Activated T-helper 2 cell treated with anti-CD3 and anti-CD28 coated beads, Interferon-gamma antibody, Interleukin-2, Interleukin-4, amounts not matched to agents 10 μg/mL and 5 μg/mL and 100 μg/mL, durations not matched to agents 14 hours and 24 hours and 36 hours (primary cell): Measurements from ENCODE around the gene KREMEN1. TPM values are rescaled to one million over a fixed set of nuclear protein-coding genes. Genes with fewer than 3 reads are reported as not detected.
A peak's percentile ranks its signal among the peaks of the same experiment; 100 is the strongest.
"Not testable (repeated sequence)": the region's sequence is repeated elsewhere in the genome, so short reads cannot be mapped to it uniquely, and the experiment has no call there.

ENCODE experiments used
- DNase-seq: peaks from one replicate; pipeline ENCODE4 v3.0.0; 2021; ENCODE audit warnings: low spot score
- H3K27ac Mint-ChIP-seq: one replicate; pipeline ENCODE4 v1.8.0; 2021; ENCODE audit warnings: mixed read lengths
- H3K27me3 Mint-ChIP-seq: one replicate; pipeline ENCODE4 v1.8.0; 2021; ENCODE audit warnings: low read depth, mixed read lengths
- H3K36me3 Mint-ChIP-seq: one replicate; pipeline ENCODE4 v1.8.0; 2021; ENCODE audit warnings: low read depth, mixed read lengths
- H3K4me1 Mint-ChIP-seq: one replicate; pipeline ENCODE4 v1.8.0; 2021; ENCODE audit warnings: low read depth, mixed read lengths
- H3K4me3 Mint-ChIP-seq: one replicate; pipeline ENCODE4 v1.8.0; 2021; ENCODE audit warnings: low read depth, mild to moderate bottlenecking, moderate library complexity, mixed read lengths
- H3K9me3 Mint-ChIP-seq: one replicate; pipeline ENCODE4 v1.8.0; 2021; ENCODE audit warnings: mixed read lengths
- intact Hi-C: fragments of 100-400 bp; cut with micrococcal nuclease; formaldehyde crosslinking; loops from one replicate; pipeline ENCODE4 v1.15.1; 2023
- total RNA-seq: library from RNA; stranded (reverse); gene quantifications from 2 replicates; pipeline ENCODE4 v1.2.3, GENCODE V29; 2022

Gene KREMEN1
- total RNA-seq, 1 donor from 2014 or later, result 0.27 TPM

DNA sequence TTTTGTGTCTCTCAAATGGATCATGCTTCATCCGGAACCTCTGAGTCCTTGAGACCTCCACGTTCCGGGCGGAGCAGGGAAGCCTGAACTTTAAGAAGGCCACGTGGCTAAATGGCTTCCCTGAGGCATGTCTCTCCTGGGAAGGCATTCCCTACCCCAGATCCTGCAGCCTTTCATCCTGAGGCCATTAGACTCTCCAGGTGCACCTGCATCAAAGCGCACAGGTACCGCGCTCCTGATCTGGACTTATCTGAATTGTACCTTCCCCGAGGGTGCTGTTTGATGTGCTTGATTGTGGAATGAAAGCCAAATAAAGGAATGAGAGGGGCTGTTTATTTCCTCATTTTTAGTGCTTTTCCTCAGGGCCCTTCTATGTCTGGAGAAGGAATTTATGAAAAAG lies 33.7 kb upstream of the KREMEN1 start:
- H3K27ac Mint-ChIP-seq, result no peak overlapping the region
- peaks cover 26% of the 10 kb centered on the region for H3K27me3 Mint-ChIP-seq
- no peak overlapping the region for H3K4me3 Mint-ChIP-seq
- no peaks in the 10 kb centered on the region for H3K9me3 Mint-ChIP-seq
- no peaks in the 10 kb centered on the region for H3K36me3 Mint-ChIP-seq
- no peaks in the 10 kb centered on the region for H3K4me1 Mint-ChIP-seq
- intact Hi-C loops, result no loop called here
- no peak for DNase-seq

DNA sequence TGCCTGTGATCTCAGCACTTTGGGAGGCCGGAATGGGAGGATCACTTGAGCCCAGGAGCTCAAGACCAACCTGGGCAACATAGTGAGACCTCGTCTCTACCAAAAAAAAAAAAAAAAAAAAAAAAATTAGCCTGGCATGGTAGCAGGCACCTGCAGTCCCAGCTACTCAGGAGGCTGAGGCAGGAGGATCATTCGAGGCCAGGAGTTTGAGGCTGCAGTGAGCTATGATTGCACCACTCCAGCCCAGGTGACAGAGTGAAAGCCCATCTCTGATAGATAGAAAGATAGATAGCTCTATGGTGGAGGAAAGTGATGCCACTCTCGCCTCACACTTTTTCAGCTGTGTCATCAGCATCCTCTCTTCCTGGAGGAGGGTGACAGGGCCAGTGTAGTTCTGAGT lies 33.2 kb upstream of the KREMEN1 start:
- DNase-seq, H3K36me3 Mint-ChIP-seq, H3K4me1 Mint-ChIP-seq, H3K27ac Mint-ChIP-seq, H3K4me3 Mint-ChIP-seq, H3K9me3 Mint-ChIP-seq: not testable (repeated sequence)
- peaks cover 20% of the 10 kb centered on the region for H3K27me3 Mint-ChIP-seq
- intact Hi-C loops, result loop anchor here (1.0 to 5.0 kb wide), 2 partner anchors 184 to 437 kb away; no protein-coding TSS in a partner anchor

DNA sequence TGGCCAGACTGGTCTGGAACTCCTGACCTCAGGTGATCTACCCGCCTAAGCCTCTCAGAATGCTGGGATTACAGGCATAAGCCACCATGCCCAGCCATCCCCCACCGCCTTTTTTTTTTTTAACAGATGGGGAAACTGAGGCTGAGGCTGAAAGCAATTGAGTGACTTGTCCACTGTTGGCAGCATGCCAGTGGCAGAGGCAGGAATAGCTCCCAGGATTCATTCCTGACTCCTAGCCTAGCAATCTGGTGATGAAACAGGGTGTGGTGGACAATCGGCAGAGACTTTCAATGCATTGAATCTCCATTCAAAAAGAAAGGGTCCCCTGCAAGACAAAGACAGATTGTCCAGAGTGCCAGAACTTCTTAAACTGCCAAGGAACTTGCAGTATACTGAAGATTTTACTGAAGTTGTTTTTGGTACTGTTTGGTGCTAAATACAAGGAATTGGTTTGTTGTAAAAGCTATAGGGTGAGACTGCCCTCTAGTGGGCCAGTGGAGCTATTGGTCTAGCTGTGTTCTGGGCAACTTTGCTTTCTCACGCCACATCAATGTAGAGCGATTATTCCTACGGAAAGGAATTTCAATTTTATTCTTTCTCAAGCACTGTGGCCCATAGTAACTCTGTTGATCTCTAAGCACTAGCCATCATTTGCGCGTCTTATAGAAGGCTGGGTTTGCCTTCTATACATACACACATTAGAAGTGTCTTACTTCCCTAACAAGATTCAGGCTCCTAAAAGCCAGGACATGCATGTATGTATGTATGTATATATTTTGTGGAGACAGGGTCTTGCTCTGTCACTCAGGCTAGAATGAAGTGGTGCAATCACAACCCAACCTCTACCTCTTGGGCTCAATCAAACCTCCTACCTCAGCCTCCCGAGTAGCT lies 32.2 kb upstream of the KREMEN1 start:
- H3K27me3 Mint-ChIP-seq, result peaks cover 16% of the 10 kb centered on the region
- H3K9me3 Mint-ChIP-seq, result no peaks in the 10 kb centered on the region
- H3K27ac Mint-ChIP-seq, result no peak overlapping the region
- H3K36me3 Mint-ChIP-seq, result no peaks in the 10 kb centered on the region
- intact Hi-C loops, result loop anchor here (1.0 to 5.0 kb wide), 2 partner anchors 185 to 438 kb away; no protein-coding TSS in a partner anchor
- H3K4me3 Mint-ChIP-seq, result no peak overlapping the region
- no peaks in the 10 kb centered on the region for H3K4me1 Mint-ChIP-seq
- DNase-seq, result peak; percentile 41

DNA sequence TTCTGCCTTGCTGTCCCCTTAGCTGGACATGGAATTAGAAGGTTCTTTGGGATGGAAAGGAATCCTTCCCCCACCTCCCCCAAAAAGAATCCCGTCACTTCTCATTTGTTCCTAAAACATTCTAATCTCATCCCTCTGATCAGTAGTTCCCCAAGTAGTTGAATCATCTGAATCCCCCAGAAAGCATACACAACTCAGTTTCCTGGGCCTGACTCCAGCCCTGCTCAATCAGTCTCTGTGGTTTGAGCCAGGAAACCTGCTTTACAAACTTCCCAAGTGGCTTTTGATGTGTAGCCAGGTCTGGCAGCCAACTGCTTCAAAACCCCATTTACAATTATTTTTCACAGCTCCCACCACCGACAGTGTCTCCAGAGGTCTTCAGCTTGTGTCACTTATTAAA lies 31.4 kb upstream of the KREMEN1 start:
- no peak overlapping the region for H3K4me3 Mint-ChIP-seq
- H3K4me1 Mint-ChIP-seq, result no peaks in the 10 kb centered on the region
- H3K36me3 Mint-ChIP-seq, result no peaks in the 10 kb centered on the region
- peaks cover 15% of the 10 kb centered on the region for H3K27me3 Mint-ChIP-seq
- DNase-seq, result no peak
- H3K9me3 Mint-ChIP-seq, result no peaks in the 10 kb centered on the region
- H3K27ac Mint-ChIP-seq, result no peak overlapping the region
- intact Hi-C loops, result loop anchor here (5.0 kb wide), 1 partner anchor 439 kb away; no protein-coding TSS in a partner anchor

DNA sequence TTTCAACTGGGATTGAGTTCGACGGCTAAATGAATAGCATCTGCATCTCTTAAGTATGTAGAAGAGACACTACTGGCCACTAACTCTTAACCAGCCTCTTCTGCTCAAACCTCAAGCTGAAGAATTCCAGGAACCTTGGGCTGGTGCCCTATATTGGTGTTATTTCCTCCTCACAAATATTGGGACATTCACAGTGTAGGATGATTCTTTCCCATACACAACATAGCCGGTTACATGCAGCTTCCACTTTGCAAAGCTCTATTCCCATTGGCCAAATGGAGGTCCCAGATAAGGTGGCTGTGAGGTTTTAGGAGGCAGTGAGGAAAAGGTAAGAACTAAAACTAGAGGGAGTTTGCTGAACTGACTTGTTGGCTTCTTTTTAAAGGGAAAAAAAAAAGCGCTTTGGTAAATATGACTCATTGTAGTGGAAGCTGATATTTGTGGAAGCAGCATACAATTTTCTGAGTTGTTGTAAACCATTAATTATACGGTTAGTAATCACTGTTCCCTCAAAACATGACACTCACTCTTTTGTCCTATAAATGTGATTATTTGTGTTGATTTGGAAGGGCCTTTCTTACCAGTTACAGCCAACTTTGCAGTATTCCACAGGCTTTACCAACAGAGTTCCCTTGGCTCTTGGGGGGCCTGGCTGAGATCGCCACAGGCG lies 28.8 kb upstream of the KREMEN1 start:
- no peak for DNase-seq
- intact Hi-C loops, result loop anchor here (5.0 kb wide), 1 partner anchor 442 kb away; no protein-coding TSS in a partner anchor
- Mint-ChIP-seq H3K9me3 (no peaks in the 10 kb centered on the region), H3K27me3 (peaks cover 10% of the 10 kb centered on the region), H3K27ac (no peak overlapping the region), H3K4me1 (no peaks in the 10 kb centered on the region), H3K4me3 (no peak overlapping the region), H3K36me3 (no peaks in the 10 kb centered on the region)

DNA sequence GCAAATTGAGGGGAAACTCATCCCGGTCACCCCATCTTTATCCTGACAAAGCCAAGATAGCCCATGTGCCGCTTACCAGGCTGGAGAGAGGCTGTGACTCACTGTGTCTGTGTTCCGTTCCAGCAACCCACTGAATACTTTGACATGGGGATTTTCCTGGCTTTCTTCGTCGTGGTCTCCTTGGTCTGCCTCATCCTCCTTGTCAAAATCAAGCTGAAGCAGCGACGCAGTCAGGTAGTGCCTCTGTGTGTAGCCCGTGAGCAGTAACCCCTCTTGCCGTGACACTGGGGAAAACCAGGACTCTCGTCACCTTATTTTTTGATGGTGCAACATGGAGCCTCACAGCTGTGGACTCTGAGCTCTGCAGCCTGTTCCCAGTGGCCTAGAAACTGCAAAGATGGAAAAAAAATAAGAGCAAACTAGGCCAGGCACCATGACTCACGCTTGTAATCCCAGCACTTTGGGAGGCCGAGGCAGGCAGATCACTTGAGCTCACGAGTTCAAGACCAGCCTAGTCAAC lies 28.1 kb upstream of the KREMEN1 start:
- H3K27me3 Mint-ChIP-seq, result peaks cover 10% of the 10 kb centered on the region
- no peaks in the 10 kb centered on the region for H3K4me1 Mint-ChIP-seq
- no peak overlapping the region for H3K27ac Mint-ChIP-seq
- no peaks in the 10 kb centered on the region for H3K9me3 Mint-ChIP-seq
- no peak for DNase-seq
- H3K4me3 Mint-ChIP-seq, result no peak overlapping the region
- no peaks in the 10 kb centered on the region for H3K36me3 Mint-ChIP-seq
- intact Hi-C loops, result loop anchor here (5.0 kb wide), 1 partner anchor 442 kb away; no protein-coding TSS in a partner anchor

DNA sequence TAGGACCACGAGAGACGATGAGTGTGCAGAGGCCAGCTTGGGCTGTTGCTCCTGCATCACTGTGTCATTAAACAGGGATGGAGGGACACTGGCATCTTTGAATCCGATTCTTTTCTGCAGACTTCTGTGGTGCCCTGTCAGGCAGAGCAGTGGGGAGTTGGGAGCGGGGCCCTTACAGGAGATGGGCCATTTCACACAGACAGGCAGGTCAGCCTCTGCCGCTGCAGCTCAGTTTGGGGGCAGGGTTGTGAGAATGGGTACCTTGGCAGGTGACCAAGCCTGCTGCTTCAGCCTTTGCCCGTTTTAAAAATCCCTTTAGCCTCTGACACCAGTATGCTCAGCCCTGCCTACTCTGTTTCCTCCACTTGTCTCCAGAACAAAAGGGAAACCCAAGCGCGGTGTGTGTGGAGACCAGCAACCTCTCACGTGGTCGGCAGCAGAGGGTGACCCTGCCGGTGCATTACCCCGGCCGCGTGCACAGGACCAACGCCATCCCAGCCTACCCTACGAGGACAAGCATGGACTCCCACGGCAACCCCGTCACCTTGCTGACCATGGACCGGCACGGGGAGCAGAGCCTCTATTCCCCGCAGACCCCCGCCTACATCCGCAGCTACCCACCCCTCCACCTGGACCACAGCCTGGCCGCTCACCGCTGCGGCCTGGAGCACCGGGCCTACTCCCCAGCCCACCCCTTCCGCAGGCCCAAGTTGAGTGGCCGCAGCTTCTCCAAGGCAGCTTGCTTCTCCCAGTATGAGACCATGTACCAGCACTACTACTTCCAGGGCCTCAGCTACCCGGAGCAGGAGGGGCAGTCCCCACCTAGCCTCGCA lies 23.8 kb upstream of the KREMEN1 start:
- H3K27ac Mint-ChIP-seq, result no peak overlapping the region
- no peaks in the 10 kb centered on the region for H3K36me3 Mint-ChIP-seq

DNA sequence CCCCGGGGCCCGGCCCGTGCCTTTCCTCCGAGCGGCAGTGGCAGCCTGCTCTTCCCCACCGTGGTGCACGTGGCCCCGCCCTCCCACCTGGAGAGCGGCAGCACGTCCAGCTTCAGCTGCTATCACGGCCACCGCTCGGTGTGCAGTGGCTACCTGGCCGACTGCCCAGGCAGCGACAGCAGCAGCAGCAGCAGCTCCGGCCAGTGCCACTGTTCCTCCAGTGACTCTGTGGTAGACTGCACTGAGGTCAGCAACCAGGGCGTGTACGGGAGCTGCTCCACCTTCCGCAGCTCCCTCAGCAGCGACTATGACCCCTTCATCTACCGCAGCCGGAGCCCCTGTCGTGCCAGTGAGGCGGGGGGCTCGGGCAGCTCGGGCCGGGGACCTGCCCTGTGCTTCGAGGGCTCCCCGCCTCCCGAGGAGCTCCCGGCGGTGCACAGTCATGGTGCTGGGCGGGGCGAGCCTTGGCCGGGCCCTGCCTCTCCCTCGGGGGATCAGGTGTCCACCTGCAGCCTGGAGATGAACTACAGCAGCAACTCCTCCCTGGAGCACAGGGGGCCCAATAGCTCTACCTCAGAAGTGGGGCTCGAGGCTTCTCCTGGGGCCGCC lies 23.1 kb upstream of the KREMEN1 start:
- intact Hi-C loops, result no loop called here

More for the DNA sequence above, 23.8 kb upstream of the KREMEN1 start:
- no peak for DNase-seq
- no peaks in the 10 kb centered on the region for H3K27me3 Mint-ChIP-seq
- no peaks in the 10 kb centered on the region for H3K9me3 Mint-ChIP-seq
- H3K4me3 Mint-ChIP-seq, result no peak overlapping the region
- no peaks in the 10 kb centered on the region for H3K4me1 Mint-ChIP-seq
- intact Hi-C loops, result no loop called here

DNA sequence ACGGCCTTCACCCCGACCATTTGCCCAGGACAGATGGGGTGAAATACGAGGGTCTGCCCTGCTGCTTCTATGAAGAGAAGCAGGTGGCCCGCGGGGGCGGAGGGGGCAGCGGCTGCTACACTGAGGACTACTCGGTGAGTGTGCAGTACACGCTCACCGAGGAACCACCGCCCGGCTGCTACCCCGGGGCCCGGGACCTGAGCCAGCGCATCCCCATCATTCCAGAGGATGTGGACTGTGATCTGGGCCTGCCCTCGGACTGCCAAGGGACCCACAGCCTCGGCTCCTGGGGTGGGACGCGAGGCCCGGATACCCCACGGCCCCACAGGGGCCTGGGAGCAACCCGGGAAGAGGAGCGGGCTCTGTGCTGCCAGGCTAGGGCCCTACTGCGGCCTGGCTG lies 22.4 kb upstream of the KREMEN1 start:
- intact Hi-C loops, result no loop called here
- H3K4me3 Mint-ChIP-seq, result no peak overlapping the region
- H3K27ac Mint-ChIP-seq, result no peak overlapping the region
- DNase-seq, result no peak
- H3K36me3 Mint-ChIP-seq, result no peaks in the 10 kb centered on the region
- no peaks in the 10 kb centered on the region for H3K9me3 Mint-ChIP-seq
- H3K27me3 Mint-ChIP-seq, result no peaks in the 10 kb centered on the region
- H3K4me1 Mint-ChIP-seq, result no peaks in the 10 kb centered on the region

More for the DNA sequence above, 23.1 kb upstream of the KREMEN1 start:
- Mint-ChIP-seq H3K4me1 (no peaks in the 10 kb centered on the region), H3K9me3 (no peaks in the 10 kb centered on the region), H3K27ac (no peak overlapping the region), H3K27me3 (no peaks in the 10 kb centered on the region), H3K36me3 (no peaks in the 10 kb centered on the region), H3K4me3 (no peak overlapping the region)
- DNase-seq, result no peak

DNA sequence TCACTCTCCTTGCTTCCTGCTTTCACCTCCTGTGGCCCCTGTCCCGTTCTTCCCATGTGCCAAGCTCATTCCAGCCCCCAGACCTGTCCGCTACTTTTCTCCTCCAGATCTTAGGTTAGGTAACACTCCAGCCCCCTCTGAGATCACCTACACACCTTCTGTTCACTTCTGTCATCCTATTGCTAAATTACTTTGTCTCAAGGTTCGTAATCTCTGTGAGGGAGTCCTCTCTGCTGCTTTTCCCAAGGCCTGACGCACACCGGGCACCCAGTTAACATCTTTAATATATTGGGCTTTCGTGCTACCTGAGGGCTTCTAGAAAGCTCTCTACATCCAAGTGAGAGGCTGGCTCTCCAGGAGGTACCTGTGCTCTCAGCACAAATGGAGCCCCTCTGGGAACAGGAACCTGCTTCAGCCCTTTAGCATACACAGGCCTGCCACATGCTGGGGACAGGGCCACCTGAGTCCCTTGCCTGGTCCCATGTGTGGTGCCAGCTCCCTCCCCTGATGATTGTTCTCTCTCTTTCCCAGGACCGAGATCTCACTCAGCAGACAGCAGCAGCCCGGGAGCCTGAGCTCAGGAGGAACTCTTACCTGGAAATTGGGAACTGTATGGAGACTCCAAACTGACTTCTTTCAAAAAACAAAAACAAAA lies 19.7 kb upstream of the KREMEN1 start:
- H3K27me3 Mint-ChIP-seq, result peaks cover 9% of the 10 kb centered on the region

DNA sequence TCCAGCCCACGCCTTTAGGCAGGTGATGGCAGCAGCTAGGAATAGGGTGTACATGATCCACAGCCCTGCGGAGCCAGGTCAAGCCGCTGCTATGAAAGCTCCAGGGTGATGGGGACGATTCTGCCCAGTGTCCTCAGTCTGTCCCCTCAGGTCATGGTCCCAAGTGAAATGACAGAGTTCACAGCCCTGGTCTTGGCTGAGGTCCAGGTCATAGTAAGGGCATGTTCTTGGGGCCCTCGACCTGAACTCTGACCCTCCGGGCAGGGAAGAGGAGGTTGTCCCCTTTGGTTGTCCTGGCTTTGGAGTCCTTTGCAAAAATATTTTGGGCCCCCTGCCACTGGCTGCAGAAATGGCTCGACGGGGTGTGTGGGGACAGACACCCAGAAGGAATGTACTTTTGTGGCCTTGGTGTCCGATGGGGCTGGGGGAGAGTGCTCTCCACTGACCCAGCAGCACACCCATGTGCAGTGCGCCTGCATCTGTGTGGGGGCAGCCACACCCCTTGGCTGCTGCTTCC lies 18.5 kb upstream of the KREMEN1 start:
- Mint-ChIP-seq H3K9me3 (no peaks in the 10 kb centered on the region), H3K27me3 (peaks cover 12% of the 10 kb centered on the region), H3K4me3 (no peak overlapping the region), H3K4me1 (no peaks in the 10 kb centered on the region), H3K36me3 (no peaks in the 10 kb centered on the region), H3K27ac (no peak overlapping the region)
- no peak for DNase-seq
- intact Hi-C loops, result no loop called here

More for the DNA sequence above, 19.7 kb upstream of the KREMEN1 start:
- no peaks in the 10 kb centered on the region for H3K9me3 Mint-ChIP-seq
- DNase-seq, result no peak
- intact Hi-C loops, result no loop called here
- no peak overlapping the region for H3K4me3 Mint-ChIP-seq
- no peaks in the 10 kb centered on the region for H3K36me3 Mint-ChIP-seq
- H3K4me1 Mint-ChIP-seq, result no peaks in the 10 kb centered on the region
- H3K27ac Mint-ChIP-seq, result no peak overlapping the region
